H9 (cell line): ENCODE results near the gene LRP8. TPM values are rescaled to one million over a fixed set of nuclear protein-coding genes. Genes with fewer than 3 reads are reported as not detected.

Experiments
- DNase-seq: peaks from one replicate; pipeline ENCODE4 v3.0.0-alpha.2; 2017
- H2AFZ ChIP-seq: one replicate; pipeline ENCODE4 v1.6.1; 2013; ENCODE audit warnings: mild to moderate bottlenecking, low read length, control low read depth, moderate library complexity
- H2AK5ac ChIP-seq: 2 replicates; pipeline ENCODE4 v1.6.1; 2013; ENCODE audit warnings: low read length, control low read depth, mixed read lengths; ENCODE audit not compliant: insufficient read length
- H2BK120ac ChIP-seq: one replicate; pipeline ENCODE4 v1.6.1; 2013; ENCODE audit warnings: low read depth, mild to moderate bottlenecking, low read length, control low read depth, inconsistent platforms; ENCODE audit not compliant: poor library complexity, severe bottlenecking
- H2BK12ac ChIP-seq: 2 replicates; pipeline ENCODE4 v1.6.1; 2013; ENCODE audit warnings: low read length, control low read depth, mixed read lengths, low read depth; ENCODE audit not compliant: insufficient read length
- H2BK15ac ChIP-seq: 2 replicates; pipeline ENCODE4 v1.6.1; 2013; ENCODE audit warnings: low read depth, low read length, control low read depth
- H2BK20ac ChIP-seq: one replicate; pipeline ENCODE4 v1.6.1; 2013; ENCODE audit warnings: low read depth, mild to moderate bottlenecking, low read length, control low read depth, inconsistent platforms; ENCODE audit not compliant: poor library complexity, severe bottlenecking
- H2BK5ac ChIP-seq: 2 replicates; pipeline ENCODE4 v1.6.1; 2013; ENCODE audit warnings: low read length, control low read depth, mixed read lengths; ENCODE audit not compliant: insufficient read length
- H3K14ac ChIP-seq: 2 replicates; pipeline ENCODE4 v1.6.1; 2013; ENCODE audit warnings: low read length, control low read depth; ENCODE audit not compliant: insufficient read depth
- H3K18ac ChIP-seq: 2 replicates; pipeline ENCODE4 v1.6.1; 2013; ENCODE audit warnings: low read depth, mild to moderate bottlenecking, mixed read lengths, low read length, control low read depth; ENCODE audit not compliant: insufficient read length
- H3K23ac ChIP-seq: 2 replicates; pipeline ENCODE4 v1.6.1; 2013; ENCODE audit warnings: low read length, control low read depth, mixed read lengths, low read depth; ENCODE audit not compliant: insufficient read length
- H3K23me2 ChIP-seq: 2 replicates; pipeline ENCODE4 v1.6.1; 2013; ENCODE audit warnings: low read depth, mild to moderate bottlenecking, mixed read lengths, low read length, control low read depth; ENCODE audit not compliant: insufficient read length, poor library complexity, severe bottlenecking
- H3K27ac ChIP-seq: 2 replicates; pipeline ENCODE4 v1.5.1; 2013; ENCODE audit warnings: low read length, control low read depth, mixed read lengths, low read depth; ENCODE audit not compliant: insufficient read length
- H3K27me3 ChIP-seq: 2 replicates; pipeline ENCODE4 v1.6.1; 2013; ENCODE audit warnings: low read length, control low read depth, inconsistent platforms; ENCODE audit not compliant: insufficient read depth
- H3K4ac ChIP-seq: 2 replicates; pipeline ENCODE4 v1.6.1; 2013; ENCODE audit warnings: low read depth, mild to moderate bottlenecking, control low read depth, inconsistent platforms, low read length, moderate library complexity
- H3K4me1 ChIP-seq: 2 replicates; pipeline ENCODE4 v1.6.1; 2013; ENCODE audit warnings: low read length, control low read depth, inconsistent platforms; ENCODE audit not compliant: insufficient read depth
- H3K4me2 ChIP-seq: 2 replicates; pipeline ENCODE4 v1.6.1; 2013; ENCODE audit warnings: low read length, control low read depth, mixed read lengths; ENCODE audit not compliant: insufficient read length, insufficient read depth
- H3K56ac ChIP-seq: 2 replicates; pipeline ENCODE4 v1.6.1; 2013; ENCODE audit warnings: low read depth, mild to moderate bottlenecking, mixed read lengths, low read length, control low read depth; ENCODE audit not compliant: insufficient read length
- H3K79me1 ChIP-seq: 2 replicates; pipeline ENCODE4 v1.6.1; 2013; ENCODE audit warnings: low read depth, mild to moderate bottlenecking, moderate library complexity, low read length, control low read depth, inconsistent platforms; ENCODE audit not compliant: insufficient read depth, poor library complexity, severe bottlenecking
- H3K79me2 ChIP-seq: 2 replicates; pipeline ENCODE4 v1.6.1; 2013; ENCODE audit warnings: low read length, control low read depth, inconsistent platforms; ENCODE audit not compliant: insufficient read depth
- H3K9ac ChIP-seq: 2 replicates; pipeline ENCODE4 v1.6.1; 2013; ENCODE audit warnings: low read length, control low read depth, mixed read lengths; ENCODE audit not compliant: insufficient read length; ENCODE audit errors: extremely low read depth
- H3K9me3 ChIP-seq: one replicate; pipeline ENCODE4 v1.6.1; 2013; ENCODE audit warnings: low read depth, low read length, inconsistent platforms; ENCODE audit not compliant: control insufficient read depth
- H3T11ph ChIP-seq: one replicate; pipeline ENCODE4 v1.6.1; 2013; ENCODE audit warnings: mild to moderate bottlenecking, low read length, control low read depth, inconsistent platforms
- H4K20me1 ChIP-seq: one replicate; pipeline ENCODE4 v1.6.1; 2013; ENCODE audit not compliant: control insufficient read depth, insufficient read length, insufficient read depth
- H4K5ac ChIP-seq: 2 replicates; pipeline ENCODE4 v1.6.1; 2013; ENCODE audit warnings: low read depth, mild to moderate bottlenecking, mixed read lengths, low read length, control low read depth; ENCODE audit not compliant: insufficient read length
- H4K8ac ChIP-seq: replicated peaks from 2 replicates; pipeline ENCODE4 v1.6.1; 2013; ENCODE audit warnings: low read length, control low read depth, mixed read lengths, low read depth; ENCODE audit not compliant: insufficient read length
- H4K91ac ChIP-seq: 2 replicates; pipeline ENCODE4 v1.6.1; 2013; ENCODE audit warnings: low read depth, mild to moderate bottlenecking, moderate library complexity, mixed read lengths, low read length, control low read depth; ENCODE audit not compliant: insufficient read length
- H3K27ac Mint-ChIP-seq, 3 experiments: 2 replicates in 2 of 3; 3 replicates in 1 of 3; pipeline ENCODE4 v1.8.0; 2020 to 2021; ENCODE audit warnings: mixed read lengths in 3 of 3, mild to moderate bottlenecking in 1 of 3, moderate library complexity in 1 of 3
- H3K27me3 Mint-ChIP-seq: 2 replicates; pipeline ENCODE4 v1.8.0; 2021; ENCODE audit warnings: low read depth, mild to moderate bottlenecking, moderate library complexity, mixed read lengths
- H3K36me3 Mint-ChIP-seq, 3 experiments: 2 replicates in 2 of 3; 3 replicates in 1 of 3; pipeline ENCODE4 v1.8.0; 2020 to 2021; ENCODE audit warnings: low read depth in 3 of 3, mixed read lengths in 3 of 3; ENCODE audit not compliant: insufficient read depth in 1 of 3
- H3K4me1 Mint-ChIP-seq, 2 experiments: 2 replicates each; pipeline ENCODE4 v1.8.0; 2020; ENCODE audit warnings: mixed read lengths in 2 of 2
- H3K4me3 Mint-ChIP-seq, 2 experiments: 2 replicates in 1 of 2; 3 replicates in 1 of 2; pipeline ENCODE4 v1.8.0; 2020 to 2021; ENCODE audit warnings: mild to moderate bottlenecking in 2 of 2, mixed read lengths in 2 of 2, moderate library complexity in 1 of 2
- H3K9me3 Mint-ChIP-seq, 2 experiments: 2 replicates in 1 of 2; 3 replicates in 1 of 2; pipeline ENCODE4 v1.8.0; 2020; ENCODE audit warnings: mild to moderate bottlenecking in 2 of 2, mixed read lengths in 2 of 2, moderate library complexity in 1 of 2
- WGBS: extraction: QIAGEN DNeasy Blood & Tissue Kit; methylation state at CpG from one replicate; pipeline ENCODE4 v1.1.7; 2013; ENCODE audit warnings: missing lambda C conversion rate, low lambda C conversion rate, mixed read lengths; ENCODE audit not compliant: insufficient read length; ENCODE audit errors: extremely low coverage; 5-methylcytosine and 5-hydroxymethylcytosine counted together
- total RNA-seq: library from RNA; stranded (reverse); gene quantifications from 2 replicates; pipeline ENCODE4 v1.2.1, GENCODE V29; 2021
- TF ChIP-seq, protein P1 (sequence below): fragments of 200-600 bp; sonication (generic); conservative IDR thresholded peaks from 3 replicates; pipeline ENCODE4 v1.8.0; 2021; ENCODE audit warnings: antibody characterized with exemption, mild to moderate bottlenecking

LRP8 gene
- total RNA-seq, 1 experiment from 2014 or later, result 78.6 TPM

- Mint-ChIP-seq H3K4me3 (no peak overlapping the region), H3K27ac (0 out of 7 replicates have a peak overlapping the region, but pooled peaks of 1 of the 3 experiments have one; percentile 13), H3K27me3 (peaks cover 32% of the 10 kb centered on the region), H3K9me3 (no peaks in the 10 kb centered on the region; a peak in 1 of 5 replicates), H3K36me3 (no peaks in the 10 kb centered on the region), H3K4me1 (peaks cover 18 to 29% of the 10 kb centered on the region in 2 experiments)
- no peaks in the 10 kb centered on the region for H4K20me1 ChIP-seq
- no peak overlapping the region for H4K91ac ChIP-seq
- no peak overlapping the region for H3T11ph ChIP-seq
- no peak overlapping the region for H3K18ac ChIP-seq
- no peak overlapping the region for H2BK120ac ChIP-seq
- peaks cover 2% of the 10 kb centered on the region; the same call in 1 of the 2 replicates for H3K4me1 ChIP-seq
- no peak overlapping the region for H3K27ac ChIP-seq
- H2AK5ac ChIP-seq, result no peak overlapping the region
- no CpG with 5 or more reads among the region's 5 CpGs for WGBS
- no peak overlapping the region for H3K4me2 ChIP-seq
- H3K23me2 ChIP-seq, result no peaks in the 10 kb centered on the region
- peak; percentile 16 for DNase-seq
- H4K8ac ChIP-seq, result no peak overlapping the region
- no peak overlapping the region for H2BK12ac ChIP-seq
- H2BK15ac ChIP-seq, result no peak overlapping the region
- H2BK20ac ChIP-seq, result no peak overlapping the region
- H3K23ac ChIP-seq, result no peak overlapping the region
- no peak overlapping the region for H3K4ac ChIP-seq
- no peaks in the 10 kb centered on the region for H3K79me2 ChIP-seq
- H2BK5ac ChIP-seq, result no peak overlapping the region
- H3K56ac ChIP-seq, result no peak overlapping the region
- no peaks in the 10 kb centered on the region for H3K79me1 ChIP-seq
- TF ChIP-seq, protein P1, sequence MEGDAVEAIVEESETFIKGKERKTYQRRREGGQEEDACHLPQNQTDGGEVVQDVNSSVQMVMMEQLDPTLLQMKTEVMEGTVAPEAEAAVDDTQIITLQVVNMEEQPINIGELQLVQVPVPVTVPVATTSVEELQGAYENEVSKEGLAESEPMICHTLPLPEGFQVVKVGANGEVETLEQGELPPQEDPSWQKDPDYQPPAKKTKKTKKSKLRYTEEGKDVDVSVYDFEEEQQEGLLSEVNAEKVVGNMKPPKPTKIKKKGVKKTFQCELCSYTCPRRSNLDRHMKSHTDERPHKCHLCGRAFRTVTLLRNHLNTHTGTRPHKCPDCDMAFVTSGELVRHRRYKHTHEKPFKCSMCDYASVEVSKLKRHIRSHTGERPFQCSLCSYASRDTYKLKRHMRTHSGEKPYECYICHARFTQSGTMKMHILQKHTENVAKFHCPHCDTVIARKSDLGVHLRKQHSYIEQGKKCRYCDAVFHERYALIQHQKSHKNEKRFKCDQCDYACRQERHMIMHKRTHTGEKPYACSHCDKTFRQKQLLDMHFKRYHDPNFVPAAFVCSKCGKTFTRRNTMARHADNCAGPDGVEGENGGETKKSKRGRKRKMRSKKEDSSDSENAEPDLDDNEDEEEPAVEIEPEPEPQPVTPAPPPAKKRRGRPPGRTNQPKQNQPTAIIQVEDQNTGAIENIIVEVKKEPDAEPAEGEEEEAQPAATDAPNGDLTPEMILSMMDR, result no peak
- H4K5ac ChIP-seq, result no peak overlapping the region
- H2AFZ ChIP-seq, result no peak overlapping the region
- no peak overlapping the region for H3K14ac ChIP-seq
- no peaks in the 10 kb centered on the region for H3K27me3 ChIP-seq
- no peaks in the 10 kb centered on the region for H3K9me3 ChIP-seq
- no peak overlapping the region for H3K9ac ChIP-seq
Observed at GRCh38 chr1:53371851-53372250, 44.0 kb upstream of the LRP8 start.
